GM12878 (cell line): ENCODE results near the gene TKFC. TPM values are rescaled to one million over a fixed set of nuclear protein-coding genes. Genes with fewer than 3 reads are reported as not detected.

Source experiments
- BHLHE40 ChIP-seq, 2 experiments: fragments of 450-650 bp in 1 of 2; IDR thresholded peaks; 2 replicates each; pipeline ENCODE4 v1.6.1; 2011 to 2017; ENCODE audit warnings: low read depth in 2 of 2, borderline replicate concordance in 1 of 2, improper control_type of control experiment in 1 of 2, low read length in 1 of 2, mild to moderate bottlenecking in 1 of 2
- CBX3 ChIP-seq: fragments of 200-600 bp; sonication (generic); IDR thresholded peaks from 2 replicates; pipeline ENCODE4 v1.6.1; 2016; ENCODE audit warnings: low read depth, borderline replicate concordance
- GABPA ChIP-seq: IDR thresholded peaks from 2 replicates; pipeline ENCODE4 v1.6.1; 2014; ENCODE audit warnings: antibody characterized with exemption, low read depth, mild to moderate bottlenecking, inconsistent platforms
- NR2C2 ChIP-seq: IDR thresholded peaks from 2 replicates; pipeline ENCODE4 v1.6.1; 2011; ENCODE audit warnings: borderline replicate concordance, low read depth; ENCODE audit not compliant: control insufficient read depth, insufficient read length
- PRDM15 ChIP-seq: fragments of 450-650 bp; formaldehyde crosslinking; IDR thresholded peaks from 2 replicates; pipeline ENCODE4 v1.4.0; 2020; ENCODE audit warnings: mild to moderate bottlenecking, moderate library complexity
- RBBP5 ChIP-seq: fragments of 200-600 bp; sonication (generic); conservative IDR thresholded peaks from 2 replicates; pipeline ENCODE4 v1.6.1; 2016
- RCOR1 ChIP-seq: conservative IDR thresholded peaks from 2 replicates; pipeline ENCODE4 v1.6.1; 2012; ENCODE audit warnings: low read depth, low read length, improper control_type of control experiment
- RELA ChIP-seq: fragments of 450-650 bp; IDR thresholded peaks from 2 replicates; pipeline ENCODE4 v1.8.0; 2014; ENCODE audit warnings: borderline replicate concordance; ENCODE audit not compliant: partially characterized antibody
- RELB ChIP-seq: fragments of 450-650 bp; IDR thresholded peaks from 2 replicates; pipeline ENCODE4 v1.6.1; 2017; ENCODE audit warnings: low read depth, mild to moderate bottlenecking, moderate library complexity
- RFX5 ChIP-seq: IDR thresholded peaks from 2 replicates; pipeline ENCODE4 v1.6.1; 2011; ENCODE audit warnings: low read depth, low read length, improper control_type of control experiment
- SMAD1 ChIP-seq: fragments of 450-650 bp; IDR thresholded peaks from 2 replicates; pipeline ENCODE4 v1.6.1; 2018; ENCODE audit warnings: mild to moderate bottlenecking, low read depth; ENCODE audit not compliant: partially characterized antibody
- SMARCA5 ChIP-seq: fragments of 450-650 bp; IDR thresholded peaks from 2 replicates; pipeline ENCODE4 v1.6.1; 2017; ENCODE audit warnings: mild to moderate bottlenecking
- SREBF2 ChIP-seq: IDR thresholded peaks from 2 replicates; pipeline ENCODE4 v1.6.1; 2012; ENCODE audit warnings: mild to moderate bottlenecking, low read length
- STAT1 ChIP-seq: fragments of 450-650 bp; conservative IDR thresholded peaks from 2 replicates; pipeline ENCODE4 v1.6.1; 2014; ENCODE audit warnings: antibody characterized with exemption, mild to moderate bottlenecking
- STAT3 ChIP-seq: IDR thresholded peaks from 2 replicates; pipeline ENCODE4 v1.6.1; 2011; ENCODE audit warnings: low read depth, low read length, improper control_type of control experiment
- SUPT20H ChIP-seq: IDR thresholded peaks from 2 replicates; pipeline ENCODE4 v1.6.1; 2011; ENCODE audit warnings: low read depth, mild to moderate bottlenecking, low read length, moderate library complexity, borderline replicate concordance; ENCODE audit not compliant: control insufficient read depth
- SUZ12 ChIP-seq: fragments of 200-600 bp; sonication (generic); IDR thresholded peaks from one replicate; pipeline ENCODE4 v1.6.1; 2018; ENCODE audit warnings: antibody characterized with exemption, mild to moderate bottlenecking; ENCODE audit not compliant: unreplicated experiment
- ZBED1 ChIP-seq: IDR thresholded peaks from 2 replicates; pipeline ENCODE4 v1.6.1; 2016; ENCODE audit warnings: borderline replicate concordance
- ZNF217 ChIP-seq: fragments of 450-650 bp; IDR thresholded peaks from 2 replicates; pipeline ENCODE4 v1.6.1; 2017; ENCODE audit warnings: antibody characterized with exemption, mild to moderate bottlenecking
- ZNF687 ChIP-seq: fragments of 450-650 bp; IDR thresholded peaks from 2 replicates; pipeline ENCODE4 v1.6.1; 2017; ENCODE audit warnings: mild to moderate bottlenecking, moderate library complexity
- polyA plus RNA-seq, 11 experiments: library from polyadenylated mRNA; depleted of rRNA in 4 of 11; unstranded in 6 of 11; stranded (reverse) in 5 of 11; fragments of >200 nt; fragmentation: Nextera tagmentation in 4 of 11; fragmentation: Illumina TruSeq in 1 of 11; extraction: Ambion mirVana in 4 of 11; extraction: Trizol in 1 of 11; gene quantifications; 1 replicate in 1 of 11; 2 replicates in 10 of 11; pipeline versions ENCODE4 v1.2.1 to v1.2.3, GENCODE V29; 2011 to 2016; ENCODE audit warnings: inconsistent platforms in 2 of 11, missing spikeins in 2 of 11, low read depth in 1 of 11
- total RNA-seq, 4 experiments: library from RNA; depleted of rRNA in 3 of 4; stranded (reverse); fragments of >200 nt in 3 of 4; fragmentation: Illumina TruSeq in 1 of 4; extraction: Trizol in 1 of 4; gene quantifications; 2 replicates each; pipeline versions ENCODE4 v1.2.1 to v1.2.3, GENCODE V29; 2013 to 2021

The TKFC gene
- total and polyA plus RNA-seq, 10 of the 15 experiments (the other 5 are each of a cell fraction or from before 2014, with no cell fraction given) = 2.4 to 113 (median 59.0) TPM

GRCh38 chr11:61332797-61333549 lies at the start of gene TKFC, which contains the start of gene DDB1 (continued):
- TF ChIP-seq RELB (peak; percentile 76; the same call in 1 of the 2 replicates), ZBED1 (no peak), RFX5 (no peak), SREBF2 (no peak), GABPA (no peak), RBBP5 (no peak), STAT1 (no peak; the same call in 1 of the 2 replicates), NR2C2 (no peak), STAT3 (no peak), BHLHE40 (IDR thresholded peaks at IDR 0.05; ENCODE audit: borderline replicate concordance in 1 of 2, low read depth in 2 of 2, low read length in 1 of 2) (peak; percentile 83 to 91), SUZ12 (no peak), PRDM15 (CRISPR knock-in tag) (no peak), ZNF217 (no peak), RCOR1 (0 out of 2 replicates have a peak, but pooled peaks have one; percentile 27), CBX3 (no peak), SMAD1 (no peak), SUPT20H (no peak), SMARCA5 (0 out of 2 replicates have a peak, but pooled peaks have one; percentile 40), ZNF687 (peak; percentile 73), RELA (peak; percentile 40)
